Activated CD4-positive, alpha-beta memory T cell treated with anti-CD3 and anti-CD28 coated beads for 36 hours (primary cell): ENCODE measurements around the gene PARD3B. TPM values are rescaled to one million over a fixed set of nuclear protein-coding genes. Genes with fewer than 3 reads are reported as not detected.

Experiments used
- CTCF ChIA-PET: fragments of 350-600 bp; sonication (Branson Sonifier 250); formaldehyde crosslinking; loops from one replicate; lab custom pipeline; 2021; ENCODE audit warnings: antibody characterized with exemption, inconsistent platforms; lab: Charles Lee
- POLR2A ChIA-PET: fragments of 350-600 bp; sonication (Branson Sonifier 250); formaldehyde crosslinking; loops from one replicate; lab custom pipeline; 2021; ENCODE audit warnings: antibody characterized with exemption; lab: Charles Lee
- DNase-seq: peaks from one replicate; pipeline ENCODE4 v3.0.0-alpha.2; 2020
- H3K27ac Mint-ChIP-seq: one replicate; pipeline ENCODE4 v1.8.0; 2021; ENCODE audit warnings: mixed read lengths
- H3K27me3 Mint-ChIP-seq: one replicate; pipeline ENCODE4 v1.8.0; 2021; ENCODE audit warnings: mixed read lengths
- H3K36me3 Mint-ChIP-seq: one replicate; pipeline ENCODE4 v1.8.0; 2021; ENCODE audit warnings: mixed read lengths
- H3K4me1 Mint-ChIP-seq: one replicate; pipeline ENCODE4 v1.8.0; 2021; ENCODE audit warnings: low read depth, mixed read lengths
- H3K4me3 Mint-ChIP-seq: one replicate; pipeline ENCODE4 v1.8.0; 2021; ENCODE audit warnings: mild to moderate bottlenecking, mixed read lengths
- H3K9me3 Mint-ChIP-seq: one replicate; pipeline ENCODE4 v1.8.0; 2021; ENCODE audit warnings: mixed read lengths
- intact Hi-C: fragments of 100-400 bp; cut with micrococcal nuclease; formaldehyde crosslinking; loops from one replicate; pipeline ENCODE4 v1.15.1; 2023
- total RNA-seq, 2 experiments: library from RNA; stranded (reverse); gene quantifications; one replicate each; pipeline ENCODE4 v1.2.3, GENCODE V29; 2021

The PARD3B gene
- total RNA-seq, 2 experiments from 2014 or later: 0.07 to 0.70 TPM

- intact Hi-C loops: no loop called here
- Mint-ChIP-seq H3K27ac (no peak overlapping the region), H3K36me3 (no peaks in the 10 kb centered on the region), H3K4me3 (no peak overlapping the region), H3K27me3 (peaks cover 1% of the 10 kb centered on the region), H3K4me1 (no peaks in the 10 kb centered on the region), H3K9me3 (no peaks in the 10 kb centered on the region)
- ChIA-PET CTCF (no interaction called here), POLR2A (interaction anchor here (0.5 kb wide), 1 partner anchor 64 kb away, joined by 3 read pairs; no protein-coding TSS in a partner anchor)
- DNase-seq: no peak
Measured at GRCh38 chr2:204730603-204731002, 185.3 kb downstream of the PARD3B start.

- no peaks in the 10 kb centered on the region for H3K27me3 Mint-ChIP-seq
- no peak overlapping the region for H3K4me3 Mint-ChIP-seq
- no peak overlapping the region for H3K27ac Mint-ChIP-seq
- no peak for DNase-seq
- intact Hi-C loops: no loop called here
- H3K36me3 Mint-ChIP-seq: no peaks in the 10 kb centered on the region
- no peaks in the 10 kb centered on the region for H3K4me1 Mint-ChIP-seq
- ChIA-PET POLR2A (no interaction called here), CTCF (no interaction called here)
- H3K9me3 Mint-ChIP-seq: no peaks in the 10 kb centered on the region
Measured at GRCh38 chr2:204732019-204732418, 186.7 kb downstream of the PARD3B start.

DNA sequence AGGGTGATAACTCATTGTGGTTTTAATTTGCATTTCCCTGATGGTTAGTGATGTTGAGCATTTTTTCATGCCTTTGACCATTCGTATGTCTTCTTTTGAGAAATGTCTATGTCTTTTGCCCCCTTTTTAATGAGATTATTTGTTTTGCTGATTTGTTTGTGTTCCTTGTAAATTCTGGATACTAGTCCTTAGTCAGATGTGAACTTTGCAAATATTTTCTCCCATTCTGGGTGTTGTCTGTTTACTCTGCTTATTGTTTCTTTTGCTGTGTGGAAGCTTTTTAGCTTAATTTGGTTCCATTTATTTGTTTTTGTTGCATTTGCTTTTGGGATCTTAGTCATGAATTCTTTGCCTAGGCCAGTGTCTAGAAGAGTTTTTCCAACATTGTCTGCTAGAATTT lies 192.0 kb downstream of the PARD3B start:
- ChIA-PET CTCF (no interaction called here), POLR2A (no interaction called here)
- H3K36me3 Mint-ChIP-seq: no peaks in the 10 kb centered on the region
- no peaks in the 10 kb centered on the region for H3K27me3 Mint-ChIP-seq
- no peak overlapping the region for H3K27ac Mint-ChIP-seq
- no peaks in the 10 kb centered on the region for H3K4me1 Mint-ChIP-seq
- peaks cover 12% of the 10 kb centered on the region for H3K9me3 Mint-ChIP-seq
- H3K4me3 Mint-ChIP-seq: no peak overlapping the region
- intact Hi-C loops: no loop called here
- no peak for DNase-seq

GRCh38 chr2:204738721-204739120 lies 193.4 kb downstream of the PARD3B start:
- ChIA-PET POLR2A (no interaction called here), CTCF (no interaction called here)
- intact Hi-C loops: no loop called here

DNA sequence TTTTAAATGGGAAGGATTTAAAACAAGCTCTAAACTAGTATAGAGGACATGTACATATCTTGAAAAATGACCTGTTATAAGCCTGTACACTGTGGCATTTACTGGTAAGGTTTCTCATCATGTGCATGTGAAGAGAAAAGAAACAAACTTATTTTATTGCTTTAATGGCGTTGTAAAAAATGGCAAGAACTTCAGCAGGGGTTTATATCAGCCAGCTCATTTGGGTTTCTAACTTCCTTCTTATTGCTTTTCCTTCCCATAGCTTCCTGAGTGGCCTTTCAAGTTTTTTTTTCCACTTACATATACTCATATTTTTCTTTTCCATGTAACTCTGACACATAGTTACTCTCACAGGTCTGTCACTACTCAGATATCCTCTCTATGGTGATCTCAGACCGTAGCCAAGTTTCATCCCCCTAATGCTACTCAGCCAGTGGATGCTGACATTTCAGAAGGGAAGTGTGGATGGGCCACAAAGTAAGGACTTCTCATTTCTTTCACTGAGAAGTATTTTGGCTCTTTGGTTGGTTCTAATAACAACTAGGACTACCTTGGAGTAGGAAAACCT lies 198.2 kb downstream of the PARD3B start:
- Mint-ChIP-seq H3K9me3 (peaks cover 14% of the 10 kb centered on the region), H3K4me3 (no peak overlapping the region), H3K27ac (no peak overlapping the region), H3K4me1 (peaks cover 6% of the 10 kb centered on the region), H3K36me3 (peaks cover 2% of the 10 kb centered on the region), H3K27me3 (no peaks in the 10 kb centered on the region)
- intact Hi-C loops: no loop called here
- CTCF ChIA-PET: no interaction called here
- no peak for DNase-seq
- POLR2A ChIA-PET: no interaction called here

More at GRCh38 chr2:204738721-204739120, 193.4 kb downstream of the PARD3B start:
- Mint-ChIP-seq H3K4me1 (peaks cover 3% of the 10 kb centered on the region), H3K27me3 (no peaks in the 10 kb centered on the region), H3K4me3 (no peak overlapping the region), H3K36me3 (no peaks in the 10 kb centered on the region), H3K9me3 (peaks cover 12% of the 10 kb centered on the region), H3K27ac (no peak overlapping the region)
- no peak for DNase-seq

GRCh38 chr2:204744506-204744905 lies 199.2 kb downstream of the PARD3B start:
- ChIA-PET POLR2A (no interaction called here), CTCF (interaction anchor here (0.5 kb wide), 1 partner anchor 739 kb away, joined by 3 read pairs; no protein-coding TSS in a partner anchor)
- no peaks in the 10 kb centered on the region for H3K27me3 Mint-ChIP-seq
- H3K4me1 Mint-ChIP-seq: peaks cover 6% of the 10 kb centered on the region
- DNase-seq: no peak
- peaks cover 14% of the 10 kb centered on the region for H3K9me3 Mint-ChIP-seq
- intact Hi-C loops: no loop called here
- no peak overlapping the region for H3K27ac Mint-ChIP-seq
- peaks cover 2% of the 10 kb centered on the region for H3K36me3 Mint-ChIP-seq
- H3K4me3 Mint-ChIP-seq: no peak overlapping the region

- Mint-ChIP-seq H3K27me3 (no peaks in the 10 kb centered on the region), H3K27ac (no peak overlapping the region), H3K4me3 (no peak overlapping the region), H3K9me3 (peaks cover 5% of the 10 kb centered on the region), H3K36me3 (peaks cover 2% of the 10 kb centered on the region), H3K4me1 (peaks cover 7% of the 10 kb centered on the region)
- POLR2A ChIA-PET: no interaction called here
- intact Hi-C loops: no loop called here
- no peak for DNase-seq
- CTCF ChIA-PET: no interaction called here
Measured at GRCh38 chr2:204748286-204748685, 203.0 kb downstream of the PARD3B start.

DNA sequence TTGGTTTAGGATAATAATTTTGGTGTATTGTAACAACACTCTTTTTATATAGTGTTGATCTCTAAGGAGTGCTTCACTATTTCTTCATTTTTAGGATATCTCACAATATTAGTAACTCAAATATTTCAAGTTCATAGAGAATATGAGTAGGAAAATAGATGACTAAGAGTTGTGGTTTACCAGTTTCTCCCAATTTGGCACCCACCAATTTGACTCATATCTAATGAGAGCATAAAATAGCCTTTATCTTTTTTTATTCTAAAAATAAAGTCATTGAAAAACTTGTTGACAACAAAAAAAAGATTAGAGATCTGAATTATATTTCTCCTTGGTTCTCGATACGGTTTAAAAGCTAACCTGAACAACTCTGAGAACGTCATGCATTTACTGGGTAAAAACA lies 204.0 kb downstream of the PARD3B start:
- H3K27me3 Mint-ChIP-seq: no peaks in the 10 kb centered on the region
- CTCF ChIA-PET: no interaction called here
- H3K27ac Mint-ChIP-seq: no peak overlapping the region
- POLR2A ChIA-PET: no interaction called here
- no peak overlapping the region for H3K4me3 Mint-ChIP-seq
- no peak for DNase-seq
- H3K4me1 Mint-ChIP-seq: peaks cover 1% of the 10 kb centered on the region
- H3K36me3 Mint-ChIP-seq: peaks cover 2% of the 10 kb centered on the region
- H3K9me3 Mint-ChIP-seq: peaks cover 5% of the 10 kb centered on the region
- intact Hi-C loops: no loop called here

GRCh38 chr2:204750389-204750788 lies 205.1 kb downstream of the PARD3B start:
- H3K4me3 Mint-ChIP-seq: no peak overlapping the region
- H3K27ac Mint-ChIP-seq: no peak overlapping the region
- H3K36me3 Mint-ChIP-seq: peaks cover 2% of the 10 kb centered on the region
- peaks cover 5% of the 10 kb centered on the region for H3K9me3 Mint-ChIP-seq
- H3K4me1 Mint-ChIP-seq: peaks cover 1% of the 10 kb centered on the region
- DNase-seq: no peak
- CTCF ChIA-PET: no interaction called here
- intact Hi-C loops: no loop called here
- POLR2A ChIA-PET: interaction anchor here (0.5 kb wide), 1 partner anchor 206 kb away, joined by 3 read pairs; no protein-coding TSS in a partner anchor
- H3K27me3 Mint-ChIP-seq: no peaks in the 10 kb centered on the region

- no peak for DNase-seq
- H3K27me3 Mint-ChIP-seq: no peaks in the 10 kb centered on the region
- ChIA-PET POLR2A (no interaction called here), CTCF (no interaction called here)
- H3K4me3 Mint-ChIP-seq: no peak overlapping the region
- intact Hi-C loops: no loop called here
- peaks cover 5% of the 10 kb centered on the region for H3K9me3 Mint-ChIP-seq
- peaks cover 2% of the 10 kb centered on the region for H3K36me3 Mint-ChIP-seq
- peaks cover 1% of the 10 kb centered on the region for H3K4me1 Mint-ChIP-seq
- no peak overlapping the region for H3K27ac Mint-ChIP-seq
Measured at GRCh38 chr2:204751472-204751871, 206.2 kb downstream of the PARD3B start.

- POLR2A ChIA-PET: no interaction called here
- H3K4me3 Mint-ChIP-seq: no peak overlapping the region
- intact Hi-C loops: no loop called here
- CTCF ChIA-PET: no interaction called here
- DNase-seq: no peak
- no peaks in the 10 kb centered on the region for H3K36me3 Mint-ChIP-seq
- H3K4me1 Mint-ChIP-seq: peaks cover 1% of the 10 kb centered on the region
- H3K27me3 Mint-ChIP-seq: no peaks in the 10 kb centered on the region
- no peaks in the 10 kb centered on the region for H3K9me3 Mint-ChIP-seq
- H3K27ac Mint-ChIP-seq: no peak overlapping the region
Measured at GRCh38 chr2:204753841-204754240, 208.6 kb downstream of the PARD3B start.

DNA sequence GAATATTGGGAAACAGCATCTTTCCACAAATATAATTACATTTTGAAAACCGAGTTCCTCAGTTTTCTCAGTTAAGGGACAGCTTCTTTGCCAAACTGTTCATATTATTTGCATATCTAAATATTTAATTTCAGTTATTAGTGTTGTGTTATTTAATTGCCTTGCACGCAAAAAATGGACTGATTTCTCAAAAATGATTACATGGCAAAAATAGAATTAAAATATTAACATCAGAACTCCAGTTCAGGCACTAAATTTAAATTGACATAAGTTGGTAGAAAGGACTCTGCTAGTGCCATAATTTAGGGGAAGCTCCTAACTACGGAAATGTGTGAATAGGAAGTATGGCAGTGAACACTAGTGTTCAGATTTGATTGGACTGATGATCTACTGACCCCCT lies 209.6 kb downstream of the PARD3B start:
- ChIA-PET CTCF (interaction anchor here (1.0 kb wide), 1 partner anchor 63 kb away, joined by 3 read pairs; no protein-coding TSS in a partner anchor), POLR2A (no interaction called here)
- DNase-seq: no peak
- intact Hi-C loops: no loop called here
- Mint-ChIP-seq H3K27me3 (no peaks in the 10 kb centered on the region), H3K9me3 (no peaks in the 10 kb centered on the region), H3K27ac (no peak overlapping the region), H3K36me3 (no peaks in the 10 kb centered on the region), H3K4me1 (peaks cover under 1% of the 10 kb centered on the region), H3K4me3 (no peak overlapping the region)

GRCh38 chr2:204763974-204764703 lies 218.9 kb downstream of the PARD3B start:
- Mint-ChIP-seq H3K27me3 (no peaks in the 10 kb centered on the region), H3K4me1 (no peaks in the 10 kb centered on the region), H3K36me3 (peaks cover 5% of the 10 kb centered on the region), H3K4me3 (no peak overlapping the region), H3K9me3 (peaks cover 18% of the 10 kb centered on the region), H3K27ac (no peak overlapping the region)
- ChIA-PET CTCF (no interaction called here), POLR2A (no interaction called here)
- intact Hi-C loops: no loop called here
- no peak for DNase-seq
